Osteocyte (in vitro differentiated cells): ENCODE results near the gene TIAM2. TPM values are rescaled to one million over a fixed set of nuclear protein-coding genes. Genes with fewer than 3 reads are reported as not detected.
A peak's percentile ranks its signal among the peaks of the same experiment; 100 is the strongest.

Source experiments
- DNase-seq: peaks from one replicate; pipeline ENCODE4 v3.0.0; 2021; ENCODE audit warnings: mixed read lengths; ENCODE audit not compliant: unreplicated experiment; ENCODE audit errors: extremely low spot score
- H3K27ac Mint-ChIP-seq: one replicate; pipeline ENCODE4 v1.8.0; 2021; ENCODE audit warnings: mild to moderate bottlenecking, mixed read lengths; ENCODE audit not compliant: unreplicated experiment
- H3K27me3 Mint-ChIP-seq: one replicate; pipeline ENCODE4 v1.8.0; 2021; ENCODE audit warnings: mixed read lengths; ENCODE audit not compliant: unreplicated experiment
- H3K36me3 Mint-ChIP-seq: one replicate; pipeline ENCODE4 v1.8.0; 2021; ENCODE audit warnings: mixed read lengths; ENCODE audit not compliant: unreplicated experiment
- H3K4me1 Mint-ChIP-seq: one replicate; pipeline ENCODE4 v1.8.0; 2021; ENCODE audit warnings: mixed read lengths; ENCODE audit not compliant: unreplicated experiment
- H3K4me3 Mint-ChIP-seq: one replicate; pipeline ENCODE4 v1.8.0; 2021; ENCODE audit warnings: mild to moderate bottlenecking, moderate library complexity, mixed read lengths; ENCODE audit not compliant: unreplicated experiment
- H3K9me3 Mint-ChIP-seq: one replicate; pipeline ENCODE4 v1.8.0; 2021; ENCODE audit warnings: mixed read lengths; ENCODE audit not compliant: unreplicated experiment
- total RNA-seq: library from RNA; stranded (reverse); gene quantifications from 2 replicates; pipeline ENCODE4 v1.2.1, GENCODE V29; 2021
- TF ChIP-seq, protein P1 (sequence below): fragments of 200-600 bp; sonication (generic); IDR thresholded peaks from 2 replicates; pipeline ENCODE4 v1.5.0; 2021; ENCODE audit warnings: antibody characterized with exemption, mild to moderate bottlenecking, moderate library complexity

The TIAM2 gene
- total RNA-seq, 1 donor from 2014 or later: 11.2 TPM

DNA sequence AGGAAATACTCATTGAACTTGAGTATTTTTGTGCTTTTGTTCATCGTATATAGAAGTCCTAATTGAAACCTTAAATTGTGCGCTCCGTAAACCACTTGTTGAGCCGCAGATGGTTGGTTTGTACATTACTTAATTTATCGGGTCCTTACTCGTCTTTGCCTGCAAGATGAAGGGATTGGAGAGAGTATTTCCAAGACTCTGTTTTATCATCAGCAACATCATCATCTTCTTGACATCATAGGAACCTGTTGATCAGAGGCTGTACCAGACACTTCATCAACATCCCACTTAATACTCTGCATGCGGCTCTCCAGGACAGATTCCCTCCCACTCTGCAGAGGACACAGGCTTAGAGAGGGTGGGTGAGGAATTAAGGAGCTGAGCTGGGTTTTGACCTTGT is 28.6 kb downstream of the TIAM2 start:
- Mint-ChIP-seq H3K27me3 (peaks cover 3% of the 10 kb centered on the region), H3K27ac (no peak overlapping the region), H3K9me3 (no peaks in the 10 kb centered on the region), H3K4me3 (no peak overlapping the region), H3K4me1 (peaks cover 40% of the 10 kb centered on the region), H3K36me3 (peaks cover 3% of the 10 kb centered on the region)
- no peak for DNase-seq
- TF ChIP-seq, protein P1, sequence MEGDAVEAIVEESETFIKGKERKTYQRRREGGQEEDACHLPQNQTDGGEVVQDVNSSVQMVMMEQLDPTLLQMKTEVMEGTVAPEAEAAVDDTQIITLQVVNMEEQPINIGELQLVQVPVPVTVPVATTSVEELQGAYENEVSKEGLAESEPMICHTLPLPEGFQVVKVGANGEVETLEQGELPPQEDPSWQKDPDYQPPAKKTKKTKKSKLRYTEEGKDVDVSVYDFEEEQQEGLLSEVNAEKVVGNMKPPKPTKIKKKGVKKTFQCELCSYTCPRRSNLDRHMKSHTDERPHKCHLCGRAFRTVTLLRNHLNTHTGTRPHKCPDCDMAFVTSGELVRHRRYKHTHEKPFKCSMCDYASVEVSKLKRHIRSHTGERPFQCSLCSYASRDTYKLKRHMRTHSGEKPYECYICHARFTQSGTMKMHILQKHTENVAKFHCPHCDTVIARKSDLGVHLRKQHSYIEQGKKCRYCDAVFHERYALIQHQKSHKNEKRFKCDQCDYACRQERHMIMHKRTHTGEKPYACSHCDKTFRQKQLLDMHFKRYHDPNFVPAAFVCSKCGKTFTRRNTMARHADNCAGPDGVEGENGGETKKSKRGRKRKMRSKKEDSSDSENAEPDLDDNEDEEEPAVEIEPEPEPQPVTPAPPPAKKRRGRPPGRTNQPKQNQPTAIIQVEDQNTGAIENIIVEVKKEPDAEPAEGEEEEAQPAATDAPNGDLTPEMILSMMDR: no peak

DNA sequence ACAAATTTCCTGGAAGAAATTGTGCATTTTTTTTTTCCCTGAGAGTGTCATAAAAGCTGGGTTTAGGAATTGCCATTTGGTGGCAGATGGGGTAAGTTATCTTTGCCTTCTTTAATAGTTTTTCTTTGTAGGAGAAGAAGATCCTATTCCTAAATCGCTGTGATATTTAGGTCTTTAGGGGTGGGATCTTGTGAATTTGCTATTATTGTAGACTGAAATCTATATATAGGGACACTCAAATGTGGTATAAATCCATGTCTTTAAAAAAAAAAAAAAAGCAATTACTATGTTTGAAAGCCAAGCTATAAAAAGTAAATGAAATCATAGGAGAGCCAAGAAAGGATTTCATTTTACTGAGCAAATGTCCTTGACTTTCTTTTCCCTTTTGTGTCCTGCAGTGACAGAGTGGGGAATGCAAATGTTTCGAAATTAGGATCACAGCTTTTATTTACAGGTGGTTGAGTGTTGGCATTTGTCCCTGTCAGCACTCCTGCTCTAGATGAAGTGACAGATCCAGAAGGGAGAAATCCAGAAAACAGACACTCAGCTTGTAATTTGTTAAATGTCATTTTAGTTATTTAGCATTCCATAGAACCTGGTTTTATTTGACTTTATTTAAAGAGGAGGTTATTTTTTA is 29.4 kb downstream of the TIAM2 start:
- TF ChIP-seq, protein P1: no peak
- no peaks in the 10 kb centered on the region for H3K9me3 Mint-ChIP-seq
- DNase-seq: no peak
- peaks cover 3% of the 10 kb centered on the region for H3K36me3 Mint-ChIP-seq
- no peak overlapping the region for H3K27ac Mint-ChIP-seq
- H3K4me1 Mint-ChIP-seq: peaks cover 40% of the 10 kb centered on the region
- peaks cover 3% of the 10 kb centered on the region for H3K27me3 Mint-ChIP-seq
- H3K4me3 Mint-ChIP-seq: no peak overlapping the region

DNA sequence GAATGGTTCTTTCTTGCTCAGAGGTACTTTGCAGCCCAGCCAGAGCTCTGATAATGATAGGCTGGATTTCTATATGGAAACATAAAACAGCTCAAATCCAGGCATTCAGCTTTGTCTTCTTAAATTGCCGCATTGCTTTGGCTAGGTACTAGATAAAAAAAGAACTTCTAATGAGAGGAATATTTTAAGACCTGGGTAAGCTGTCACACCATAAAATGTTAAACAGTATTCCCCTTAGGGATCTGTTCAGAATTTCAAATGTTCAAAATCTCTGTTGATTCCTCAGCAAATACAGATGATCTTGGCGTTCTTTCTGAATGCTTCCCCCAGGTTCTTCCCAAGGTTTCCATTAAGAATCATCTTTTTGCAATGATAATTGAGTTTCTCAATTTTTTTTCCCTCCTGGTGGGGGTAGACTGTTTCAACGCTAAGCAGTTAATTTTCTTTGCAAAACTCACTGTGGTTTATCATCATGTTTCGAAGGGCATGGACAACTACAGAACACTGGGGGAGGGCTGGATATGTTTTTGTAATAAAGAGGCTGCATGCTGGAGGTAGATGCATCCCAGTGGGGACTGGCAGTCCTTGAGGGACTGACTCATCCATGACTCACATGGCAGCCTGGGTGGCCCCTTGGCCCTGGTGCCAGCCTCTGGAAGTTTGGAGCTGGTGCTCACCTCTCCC is 31.0 kb downstream of the TIAM2 start:
- no peaks in the 10 kb centered on the region for H3K9me3 Mint-ChIP-seq
- TF ChIP-seq, protein P1: no peak
- H3K27me3 Mint-ChIP-seq: no peaks in the 10 kb centered on the region
- peaks cover 37% of the 10 kb centered on the region for H3K4me1 Mint-ChIP-seq
- H3K4me3 Mint-ChIP-seq: no peak overlapping the region
- DNase-seq: peak; percentile 88
- H3K27ac Mint-ChIP-seq: peak overlapping the region; percentile 53
- no peaks in the 10 kb centered on the region for H3K36me3 Mint-ChIP-seq

DNA sequence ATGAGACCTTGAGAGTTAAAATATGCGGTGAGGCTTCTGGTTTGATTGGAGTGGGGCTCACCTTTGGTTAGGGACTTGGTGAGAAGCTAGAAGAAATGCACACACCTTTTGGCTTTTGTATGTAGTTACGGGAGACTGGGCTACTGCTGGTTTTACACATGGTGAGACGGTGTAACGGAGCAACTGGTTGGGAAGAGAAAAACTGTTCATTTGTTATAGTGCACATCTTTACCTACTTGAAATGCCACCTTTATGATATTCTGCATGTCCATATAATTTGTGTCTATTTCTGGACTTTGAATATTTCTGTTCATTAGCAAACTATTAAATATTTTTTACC is 31.6 kb downstream of the TIAM2 start:
- Mint-ChIP-seq H3K36me3 (no peaks in the 10 kb centered on the region), H3K27me3 (no peaks in the 10 kb centered on the region), H3K4me1 (peaks cover 33% of the 10 kb centered on the region), H3K27ac (peak overlapping the region; percentile 53), H3K4me3 (no peak overlapping the region), H3K9me3 (no peaks in the 10 kb centered on the region)
- TF ChIP-seq, protein P1: no peak
- no peak for DNase-seq

DNA sequence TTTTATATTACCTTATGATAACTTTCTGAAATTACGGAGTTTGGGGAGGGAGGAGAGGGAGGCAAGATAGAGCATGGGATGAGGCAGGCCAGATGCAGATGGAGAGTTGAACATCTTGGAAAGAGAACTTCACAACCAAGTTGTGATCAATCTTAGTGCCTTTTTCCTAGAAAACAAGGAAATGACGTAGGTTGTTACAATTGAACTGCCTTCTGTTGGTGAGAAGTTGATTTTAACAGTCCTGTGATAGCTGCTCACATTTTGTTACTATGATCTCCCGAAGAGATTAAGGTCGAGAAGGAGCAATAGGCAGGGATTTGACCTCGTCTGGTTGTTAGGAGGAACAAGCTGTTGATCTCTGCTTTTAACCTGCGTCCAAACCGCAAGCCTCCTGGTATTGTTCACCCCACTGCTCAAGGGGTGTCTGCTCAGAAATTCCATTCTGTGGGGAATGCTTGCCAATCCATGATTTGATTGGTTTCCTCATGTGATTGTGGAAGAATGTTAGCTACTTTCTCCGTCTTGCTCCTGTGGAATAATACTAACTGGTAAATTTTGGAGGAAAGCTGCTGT is 35.1 kb downstream of the TIAM2 start:
- Mint-ChIP-seq H3K27me3 (no peaks in the 10 kb centered on the region), H3K27ac (no peak overlapping the region), H3K36me3 (no peaks in the 10 kb centered on the region), H3K4me1 (peaks cover 17% of the 10 kb centered on the region), H3K4me3 (no peak overlapping the region), H3K9me3 (no peaks in the 10 kb centered on the region)
- TF ChIP-seq, protein P1: no peak
- no peak for DNase-seq
